HEK293T (cell line): ENCODE data around the gene S1PR4.
A peak's percentile ranks its signal among the peaks of the same experiment; 100 is the strongest.

ENCODE experiments used
- CTCF ChIA-PET: fragments of 350-600 bp; formaldehyde crosslinking; extraction: SDS; loops from one replicate; lab custom pipeline; 2021; ENCODE audit warnings: antibody characterized with exemption, inconsistent platforms; lab: Yijun Ruan, JAX
- POLR2A ChIA-PET: fragments of 350-600 bp; formaldehyde crosslinking; extraction: SDS; loops from one replicate; lab custom pipeline; 2020; ENCODE audit warnings: antibody characterized with exemption, inconsistent platforms; lab: Yijun Ruan, JAX
- DNase-seq: peaks from one replicate; pipeline ENCODE4 v3.0.0; 2012; ENCODE audit warnings: mixed read lengths; ENCODE audit errors: extremely low spot score
- ARNT ChIP-seq: fragments of 450-650 bp; IDR thresholded peaks from 2 replicates; pipeline ENCODE4 v1.6.1; 2017; ENCODE audit warnings: mild to moderate bottlenecking
- BHLHE40 ChIP-seq: fragments of 450-650 bp; IDR thresholded peaks from 2 replicates; pipeline ENCODE4 v1.6.1; 2016; ENCODE audit warnings: mild to moderate bottlenecking, moderate library complexity, borderline replicate concordance
- CTBP1 ChIP-seq: fragments of 450-650 bp; IDR thresholded peaks from 2 replicates; pipeline ENCODE4 v1.6.1; 2016; ENCODE audit warnings: borderline replicate concordance
- ELF4 ChIP-seq: fragments of 450-650 bp; IDR thresholded peaks from 2 replicates; pipeline ENCODE4 v1.6.1; 2017; ENCODE audit warnings: antibody characterized with exemption
- FOXA1 ChIP-seq: fragments of 450-650 bp; IDR thresholded peaks from 2 replicates; pipeline ENCODE4 v1.6.1; 2016; ENCODE audit warnings: mild to moderate bottlenecking
- FOXK2 ChIP-seq: fragments of 450-650 bp; IDR thresholded peaks from 2 replicates; pipeline ENCODE4 v1.6.1; 2016; ENCODE audit warnings: mild to moderate bottlenecking
- FOXM1 ChIP-seq: fragments of 450-650 bp; IDR thresholded peaks from 2 replicates; pipeline ENCODE4 v1.6.1; 2017; ENCODE audit warnings: mild to moderate bottlenecking, borderline replicate concordance
- HDGF ChIP-seq: fragments of 450-650 bp; IDR thresholded peaks from 2 replicates; pipeline ENCODE4 v1.6.1; 2017; ENCODE audit warnings: antibody characterized with exemption, borderline replicate concordance
- L3MBTL2 ChIP-seq: fragments of 450-650 bp; conservative IDR thresholded peaks from 2 replicates; pipeline ENCODE4 v1.6.1; 2016; ENCODE audit warnings: mild to moderate bottlenecking
- LEF1 ChIP-seq: fragments of 450-650 bp; IDR thresholded peaks from 2 replicates; pipeline ENCODE4 v1.6.1; 2017; ENCODE audit warnings: mild to moderate bottlenecking, borderline replicate concordance
- NFRKB ChIP-seq: fragments of 450-650 bp; IDR thresholded peaks from 2 replicates; pipeline ENCODE4 v1.6.1; 2016; ENCODE audit warnings: mild to moderate bottlenecking, moderate library complexity
- PKNOX1 ChIP-seq: fragments of 450-650 bp; IDR thresholded peaks from 2 replicates; pipeline ENCODE4 v1.6.1; 2016
- SP1 ChIP-seq: fragments of 450-650 bp; IDR thresholded peaks from 2 replicates; pipeline ENCODE4 v1.6.1; 2017
- SUZ12 ChIP-seq: fragments of 450-650 bp; IDR thresholded peaks from 2 replicates; pipeline ENCODE4 v1.6.1; 2016; ENCODE audit warnings: mild to moderate bottlenecking
- TARDBP ChIP-seq: fragments of 450-650 bp; IDR thresholded peaks from 2 replicates; pipeline ENCODE4 v1.6.1; 2016
- ZNF384 ChIP-seq: fragments of 450-650 bp; IDR thresholded peaks from 2 replicates; pipeline ENCODE4 v1.6.1; 2016

S1PR4 gene

DNA sequence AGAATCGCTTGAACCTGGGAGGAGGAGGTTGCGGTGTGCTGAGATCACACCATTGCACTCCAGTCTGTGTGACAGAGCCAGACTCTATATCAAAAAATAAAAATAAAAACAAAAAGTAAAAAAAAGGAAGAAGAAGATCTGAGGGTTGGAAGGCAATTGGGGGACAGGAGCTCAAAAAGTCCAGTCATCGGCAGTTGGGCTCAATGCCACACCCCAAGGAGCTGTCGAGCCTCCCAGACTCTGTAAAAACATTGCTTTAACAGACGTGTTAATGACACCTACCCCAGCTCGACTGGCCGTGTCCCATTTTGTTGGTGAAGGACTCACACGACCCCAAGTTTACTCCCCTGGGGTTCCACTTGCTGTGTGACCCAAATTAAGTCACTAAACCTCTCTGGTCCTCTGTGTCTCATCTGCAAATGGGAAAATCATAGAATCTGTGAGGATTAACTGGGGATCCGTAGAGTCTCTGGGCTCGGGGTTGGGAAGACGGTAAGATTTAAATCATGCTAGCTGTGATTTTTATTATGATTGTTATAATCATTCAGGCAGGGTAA lies 35.7 kb upstream of the S1PR4 start:
- DNase-seq = no peak
- ChIA-PET POLR2A (no interaction called here), CTCF (interaction anchor here (0.7 to 1.5 kb wide), 2 partner anchors 14 to 192 kb away, joined by 3 read pairs; no protein-coding TSS in a partner anchor)
- TF ChIP-seq SUZ12 = no peak
- no peak for TF ChIP-seq FOXA1
- TF ChIP-seq CTBP1 = no peak
- TF ChIP-seq LEF1 = no peak
- no peak for TF ChIP-seq SP1
- TF ChIP-seq BHLHE40 = no peak
- no peak for TF ChIP-seq FOXM1
- no peak for TF ChIP-seq L3MBTL2
- TF ChIP-seq NFRKB = no peak
- TF ChIP-seq ELF4 = no peak
- no peak for TF ChIP-seq ZNF384

- POLR2A ChIA-PET = no interaction called here
- CTCF ChIA-PET = interaction anchor here (0.5 to 0.6 kb wide), 2 partner anchors 65 to 323 kb away, joined by 3 to 4 read pairs; no protein-coding TSS in a partner anchor
- no peak for DNase-seq
- TF ChIP-seq HDGF (no peak), PKNOX1 (no peak), BHLHE40 (no peak), ARNT (no peak), FOXA1 (no peak), SUZ12 (no peak), FOXK2 (no peak), ZNF384 (no peak), NFRKB (no peak), TARDBP (no peak), FOXM1 (no peak), CTBP1 (no peak), L3MBTL2 (no peak), LEF1 (no peak), SP1 (no peak)
These were observed 32.5 kb upstream of the S1PR4 start for GRCh38 chr19:3145909-3146676.

DNA sequence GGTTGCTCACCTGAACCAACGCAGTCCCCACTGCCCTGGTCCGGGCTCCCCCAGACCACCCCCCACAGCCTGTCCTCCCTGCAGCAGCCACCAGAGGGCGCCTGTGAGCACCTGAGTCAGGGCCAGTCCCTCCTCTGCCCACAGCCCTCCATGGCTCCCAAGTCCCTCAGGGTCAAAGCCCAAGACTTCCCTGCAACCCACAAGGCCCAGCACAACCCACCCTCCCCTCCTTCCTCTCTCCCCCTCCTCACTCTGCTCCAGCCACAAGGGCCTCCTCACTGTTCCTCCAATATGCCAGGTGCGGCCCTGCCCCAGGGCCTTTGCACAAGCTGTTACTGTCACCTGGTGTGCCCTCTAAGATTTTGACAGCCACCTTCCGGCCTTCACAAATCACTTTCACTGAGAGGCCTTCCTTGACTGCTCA lies 31.9 kb upstream of the S1PR4 start:
- DNase-seq = peak; percentile 59
- POLR2A ChIA-PET = no interaction called here
- TF ChIP-seq FOXM1 (no peak), L3MBTL2 (no peak), PKNOX1 (no peak), NFRKB (no peak)
- CTCF ChIA-PET = interaction anchor here (0.6 kb wide), 1 partner anchor 66 kb away, joined by 3 read pairs; no protein-coding TSS in a partner anchor

DNA sequence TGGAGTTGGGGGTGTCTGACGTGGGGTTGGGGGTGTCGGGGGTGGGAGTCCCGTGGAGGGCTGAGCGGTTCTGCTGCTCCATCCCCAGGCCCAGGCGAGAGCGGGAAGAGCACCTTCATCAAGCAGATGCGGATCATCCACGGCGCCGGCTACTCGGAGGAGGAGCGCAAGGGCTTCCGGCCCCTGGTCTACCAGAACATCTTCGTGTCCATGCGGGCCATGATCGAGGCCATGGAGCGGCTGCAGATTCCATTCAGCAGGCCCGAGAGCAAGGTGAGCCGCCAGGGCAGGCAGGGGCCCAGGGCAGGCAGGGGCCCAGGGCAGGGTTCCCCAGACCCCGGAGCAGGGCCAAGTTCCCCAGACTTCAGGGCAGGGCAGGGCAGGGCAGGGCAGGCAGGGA lies 30.1 kb upstream of the S1PR4 start:
- DNase-seq = no peak
- CTCF ChIA-PET = no interaction called here
- POLR2A ChIA-PET = no interaction called here
- TF ChIP-seq SUZ12 (no peak), SP1 (no peak), FOXM1 (no peak), NFRKB (no peak), TARDBP (no peak), ZNF384 (no peak), PKNOX1 (no peak), ELF4 (no peak), FOXA1 (no peak), BHLHE40 (no peak), LEF1 (no peak), HDGF (no peak)

GRCh38 chr19:3149089-3149488 lies 29.5 kb upstream of the S1PR4 start:
- ChIA-PET POLR2A (no interaction called here), CTCF (no interaction called here)
- TF ChIP-seq SUZ12 = no peak
- TF ChIP-seq NFRKB = no peak
- TF ChIP-seq SP1 = no peak
- TF ChIP-seq LEF1 = no peak
- no peak for TF ChIP-seq CTBP1
- no peak for TF ChIP-seq ZNF384
- TF ChIP-seq PKNOX1 = no peak
- TF ChIP-seq BHLHE40 = no peak
- TF ChIP-seq TARDBP = no peak
- no peak for TF ChIP-seq FOXM1
- no peak for TF ChIP-seq ELF4
- no peak for TF ChIP-seq HDGF
- no peak for TF ChIP-seq ARNT
- no peak for TF ChIP-seq FOXA1
- no peak for DNase-seq
